SHP77 treated with DMSO at 0.1 percent for 48 hours (cell line): ENCODE data around the gene C1orf21.

Source experiments
- DNase-seq: peaks from one replicate; lab custom pipeline; 2025; lab: John Stamatoyannopoulos, UW

Gene C1orf21

GRCh38 chr1:184416946-184417345 is 30.1 kb downstream of the C1orf21 start:
- no peak for DNase-seq

DNA sequence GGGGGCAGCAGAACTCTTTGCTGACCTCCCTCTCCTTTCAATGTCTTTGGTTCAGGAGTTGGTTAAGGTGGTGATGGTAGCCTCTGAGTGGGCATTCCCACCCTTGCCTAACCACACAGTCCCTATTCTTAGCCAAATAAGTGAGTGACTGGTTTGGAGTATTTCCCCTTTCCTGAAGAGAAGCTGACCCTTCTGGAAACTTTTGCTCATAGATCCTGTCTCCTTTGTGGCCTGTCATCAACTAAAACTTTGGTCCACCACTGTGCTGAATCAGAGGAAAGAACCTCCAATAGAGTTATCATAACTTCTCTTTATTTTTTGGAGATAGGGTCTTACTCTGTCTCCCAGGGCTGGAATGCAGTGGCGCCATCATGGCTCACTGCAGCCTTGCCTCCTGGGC is 31.1 kb downstream of the C1orf21 start:
- no peak for DNase-seq

- DNase-seq, result no peak
Observed at GRCh38 chr1:184418652-184419349, 32.0 kb downstream of the C1orf21 start.

- DNase-seq, result no peak
Observed at GRCh38 chr1:184419350-184420161, 32.7 kb downstream of the C1orf21 start.

DNA sequence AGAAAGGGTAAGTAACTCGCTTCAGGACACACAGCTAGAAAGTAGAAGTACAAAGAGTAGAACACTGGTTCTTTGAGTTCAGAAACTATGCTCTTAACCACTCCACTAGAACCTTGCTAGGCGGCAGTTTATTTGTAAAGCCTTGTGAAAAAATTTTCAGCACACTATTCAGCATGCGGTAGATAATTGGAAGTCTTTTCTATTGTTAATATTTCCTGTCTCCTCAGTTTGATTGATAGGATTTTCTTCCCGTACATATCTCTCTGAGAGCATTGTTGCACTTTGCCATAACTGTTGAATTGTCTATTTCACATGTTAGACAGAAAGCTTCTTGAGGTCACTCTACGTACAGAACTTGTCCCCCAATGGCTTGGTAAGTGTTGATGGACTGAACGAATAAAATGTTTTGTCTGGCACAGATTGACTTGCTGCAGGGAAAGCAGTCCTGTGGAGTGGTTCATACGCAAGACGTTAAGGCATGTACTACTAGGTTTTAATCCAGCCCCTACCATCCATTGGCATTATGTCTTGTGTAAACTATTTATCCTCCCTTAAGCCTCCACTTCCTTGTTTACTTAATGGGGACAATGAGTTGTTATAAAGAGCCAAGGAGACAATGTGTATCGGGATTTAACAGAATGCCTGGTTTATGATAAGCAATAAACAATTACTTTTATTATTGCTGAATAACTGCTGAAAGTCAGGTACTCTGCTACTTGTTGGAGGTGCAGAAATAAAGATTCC is 35.8 kb downstream of the C1orf21 start:
- no peak for DNase-seq

DNA sequence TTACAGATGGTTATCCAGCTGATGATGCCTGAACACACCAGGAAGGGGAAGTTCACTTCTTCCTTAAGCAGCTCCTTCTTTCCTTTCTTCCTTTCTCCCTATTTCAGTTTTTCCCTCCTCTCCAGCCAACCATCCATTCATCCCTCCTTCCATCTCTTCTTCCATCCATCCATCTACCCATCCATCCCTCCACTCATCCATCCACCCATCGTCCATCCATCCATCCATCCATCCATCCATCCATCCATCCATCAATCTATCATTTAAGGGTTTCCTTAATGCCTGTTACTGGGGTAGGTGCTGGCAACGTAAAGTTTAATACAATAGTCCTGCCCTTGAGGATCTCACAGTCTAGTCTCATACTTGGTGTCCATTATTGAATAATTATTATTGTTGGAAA is 36.8 kb downstream of the C1orf21 start:
- no peak for DNase-seq

GRCh38 chr1:184424157-184424556 is 37.3 kb downstream of the C1orf21 start:
- DNase-seq, result no peak

GRCh38 chr1:184424945-184425344 is 38.1 kb downstream of the C1orf21 start:
- DNase-seq, result no peak

DNA sequence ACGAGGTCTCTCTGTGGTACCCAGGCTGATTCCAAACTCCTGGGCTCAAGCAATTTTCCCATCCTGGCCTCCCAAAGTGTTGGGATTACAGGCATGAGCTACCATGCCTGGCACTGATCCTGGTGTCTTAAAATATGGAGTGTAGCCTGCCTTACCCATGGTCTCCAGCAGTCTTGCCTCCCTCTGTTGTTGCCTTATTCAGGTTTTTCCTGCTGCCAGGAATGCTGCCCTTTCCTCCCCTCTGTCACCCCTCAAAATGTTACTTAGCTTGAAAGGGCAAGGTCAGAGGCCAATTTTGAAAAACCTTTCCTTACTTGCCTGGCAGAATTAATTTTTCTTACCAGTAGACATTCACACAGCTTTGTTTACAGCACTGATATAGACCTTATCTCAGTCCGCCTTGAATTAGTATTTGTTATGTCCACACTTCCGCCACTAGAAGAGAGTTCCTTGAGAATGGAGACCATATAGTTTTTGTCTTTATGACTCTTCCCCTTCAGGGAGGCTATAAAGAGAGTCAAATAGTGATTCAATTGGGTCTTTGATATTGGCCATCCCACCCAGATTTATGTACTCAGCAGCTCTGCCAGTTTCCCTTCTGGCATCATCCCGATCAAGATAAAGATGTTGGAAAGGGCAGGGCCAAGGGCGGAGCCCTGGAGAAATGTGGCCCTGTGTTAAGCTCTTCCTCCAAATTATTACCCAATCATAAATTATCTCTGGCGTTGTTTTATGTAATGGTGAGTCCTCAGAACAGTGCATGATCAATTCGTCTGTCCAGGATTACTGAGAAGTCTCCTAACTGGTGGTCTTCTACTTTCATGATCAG is 38.8 kb downstream of the C1orf21 start:
- no peak for DNase-seq

DNA sequence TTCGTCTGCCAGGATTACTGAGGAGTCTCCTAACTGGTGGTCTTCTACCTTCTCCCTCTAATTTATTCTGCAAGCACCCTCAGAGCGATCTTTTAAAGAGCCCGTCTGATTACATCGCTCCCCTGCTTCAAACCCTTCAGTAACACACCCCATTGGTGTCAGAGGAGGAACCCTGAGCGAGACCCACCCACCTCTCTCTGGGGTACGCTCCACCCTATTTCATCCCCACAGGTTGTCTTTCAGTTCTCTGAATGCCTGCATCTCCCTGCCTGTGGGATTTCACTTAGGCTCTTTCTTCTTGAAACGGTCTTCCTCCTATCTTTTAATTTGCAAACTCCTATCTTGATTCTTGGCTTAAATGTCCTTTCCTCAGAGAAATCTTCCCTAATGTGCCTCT is 39.4 kb downstream of the C1orf21 start:
- DNase-seq, result no peak

DNA sequence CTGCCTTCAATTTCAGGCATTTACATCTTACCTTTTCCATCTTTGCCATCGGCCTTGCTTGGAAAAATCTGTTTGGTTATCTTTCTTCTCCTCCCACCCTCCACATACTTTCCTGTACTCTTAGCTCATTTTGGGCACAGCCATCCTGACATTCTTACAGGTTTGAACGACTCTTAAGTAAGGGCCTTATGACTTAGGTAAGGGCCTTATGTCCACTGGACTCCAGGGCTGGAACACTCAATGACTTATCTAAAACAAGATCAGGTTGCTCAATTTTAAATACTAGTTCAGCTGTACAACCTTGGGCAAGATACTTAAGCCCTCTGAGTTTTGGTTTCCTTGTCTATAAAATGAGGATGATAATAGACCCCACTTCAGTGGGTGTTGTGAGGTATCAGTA is 40.9 kb downstream of the C1orf21 start:
- no peak for DNase-seq

DNA sequence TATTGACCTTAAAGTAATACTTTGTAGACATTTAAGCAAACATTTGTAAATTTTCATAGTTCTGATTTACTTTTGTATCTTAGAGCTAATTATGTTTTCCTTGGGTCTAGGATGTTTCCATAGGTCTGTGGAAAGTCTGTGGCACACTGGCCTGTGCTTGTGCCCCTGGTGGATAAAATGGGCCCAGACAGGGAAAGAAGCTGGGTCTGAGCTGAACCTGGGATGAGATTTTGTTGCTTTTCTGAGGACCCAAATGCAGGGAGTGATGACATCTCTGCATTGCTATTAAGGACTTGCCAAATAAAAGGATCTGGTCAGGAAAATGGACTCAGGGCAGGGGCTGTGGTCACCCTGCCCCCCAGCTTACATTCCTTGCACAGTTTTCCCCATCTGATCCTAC is 41.8 kb downstream of the C1orf21 start:
- no peak for DNase-seq

- DNase-seq, result no peak
Observed at GRCh38 chr1:184429335-184429734, 42.5 kb downstream of the C1orf21 start.

DNA sequence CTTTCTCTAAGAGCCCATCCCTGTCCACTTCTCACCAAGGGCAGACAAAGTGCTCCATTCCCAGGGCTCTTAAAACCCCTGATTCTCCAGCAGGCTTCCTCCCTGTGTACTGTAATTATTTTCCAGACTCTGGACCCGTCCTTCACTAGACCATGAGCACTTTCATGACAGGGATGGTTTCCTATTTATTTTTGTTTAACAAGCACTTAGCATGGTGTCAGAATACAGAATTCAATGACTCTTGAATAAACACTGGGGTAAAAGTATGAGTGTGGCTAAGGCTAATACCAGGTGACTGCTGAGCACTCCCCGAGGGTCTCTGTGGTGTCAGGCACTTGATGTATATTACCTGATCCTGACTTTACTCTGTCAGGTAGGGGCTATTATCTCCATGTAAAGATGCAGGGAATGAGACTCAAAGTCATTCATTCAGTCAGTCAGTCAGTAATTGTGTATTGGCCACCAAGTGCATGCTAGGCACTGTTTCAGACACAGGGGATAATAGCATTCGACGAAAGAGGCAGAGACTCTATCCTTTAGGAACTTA is 47.2 kb downstream of the C1orf21 start:
- peak; percentile 76 for DNase-seq

DNA sequence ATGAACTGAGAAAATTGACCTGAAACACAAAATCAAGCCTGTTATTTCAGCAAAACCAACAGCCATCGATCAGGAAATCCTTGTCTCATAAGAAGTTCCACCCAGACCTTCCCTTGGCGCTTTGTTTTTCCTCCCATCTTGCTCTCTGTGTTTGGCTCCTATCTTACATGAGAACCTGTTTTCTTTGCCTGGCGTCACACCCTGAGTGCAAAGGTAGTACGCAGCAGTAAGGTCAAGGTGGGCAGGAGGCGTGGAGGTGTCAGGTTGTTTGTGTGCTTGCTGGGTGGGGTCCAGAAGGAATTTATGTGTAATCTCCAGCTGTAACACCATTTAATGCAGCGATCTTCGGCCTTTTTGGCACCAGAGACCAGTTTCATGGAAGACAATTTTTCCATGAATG is 50.5 kb downstream of the C1orf21 start:
- DNase-seq, result no peak

- DNase-seq, result no peak
Observed at GRCh38 chr1:184438363-184438762, 51.5 kb downstream of the C1orf21 start.

GRCh38 chr1:184442260-184442659 is 55.4 kb downstream of the C1orf21 start:
- no peak for DNase-seq

- no peak for DNase-seq
Observed at GRCh38 chr1:184443201-184443600, 56.4 kb downstream of the C1orf21 start.

- DNase-seq, result no peak
Observed at GRCh38 chr1:184443624-184444023, 56.8 kb downstream of the C1orf21 start.

DNA sequence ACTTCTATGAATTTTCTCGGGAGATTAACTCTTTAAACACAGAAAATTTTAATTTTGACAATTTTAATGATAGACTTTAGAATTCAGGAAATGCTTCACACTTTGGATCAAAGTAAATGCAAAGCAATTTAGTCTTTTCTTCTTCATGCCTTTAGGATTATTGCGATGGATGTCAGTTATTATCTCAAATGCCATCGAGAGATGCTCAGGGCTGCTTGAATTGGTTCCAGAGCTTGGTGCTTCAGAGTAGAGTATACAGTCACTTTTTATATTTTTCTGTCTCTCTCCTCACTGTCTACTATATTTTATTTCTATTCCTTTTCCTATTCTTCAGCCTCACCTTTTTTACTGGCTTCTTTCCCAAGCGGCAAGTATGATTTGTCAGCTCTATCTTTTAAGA is 59.2 kb downstream of the C1orf21 start:
- DNase-seq, result no peak

- DNase-seq, result no peak
Observed at GRCh38 chr1:184447651-184448185, 60.9 kb downstream of the C1orf21 start.
